Measurements from ENCODE around the gene LIMA1.
"Not testable (repeated sequence)": the region's sequence is repeated elsewhere in the genome, so short reads cannot be mapped to it uniquely, and the experiment has no call there.

LIMA1 gene

GRCh38 chr12:50283229-50283923 lies at the start of gene LIMA1:
LIMA1 (minus strand) TSS chr12:50283520; CDS start chr12:50248751, 34,769 bp downstream.
- DNase-seq (ENCODE audit: low read depth), result peak; percentile 54

GRCh38 chr12:50331745-50332144 lies 48.4 kb upstream of the LIMA1 start:
- DNase-seq (ENCODE audit: low read depth), result no peak

- DNase-seq (ENCODE audit: low read depth), result not testable (repeated sequence)
These were observed 45.3 kb upstream of the LIMA1 start for GRCh38 chr12:50328664-50329063.

GRCh38 chr12:50326590-50327284 lies 43.4 kb upstream of the LIMA1 start:
- no peak for DNase-seq (ENCODE audit: low read depth)

GRCh38 chr12:50325890-50326391 lies 42.6 kb upstream of the LIMA1 start:
- no peak for DNase-seq (ENCODE audit: low read depth)

GRCh38 chr12:50324770-50325169 lies 41.5 kb upstream of the LIMA1 start:
- not testable (repeated sequence) for DNase-seq (ENCODE audit: low read depth)

- not testable (repeated sequence) for DNase-seq (ENCODE audit: low read depth)
These were observed 40.8 kb upstream of the LIMA1 start for GRCh38 chr12:50324077-50324476.

GRCh38 chr12:50322206-50322605 lies 38.9 kb upstream of the LIMA1 start:
- DNase-seq (ENCODE audit: low read depth), result no peak

- DNase-seq (ENCODE audit: low read depth), result no peak
These were observed 33.9 kb upstream of the LIMA1 start for GRCh38 chr12:50317203-50317602.

GRCh38 chr12:50315803-50316202 lies 32.5 kb upstream of the LIMA1 start:
- DNase-seq (ENCODE audit: low read depth), result no peak

GRCh38 chr12:50314636-50315312 lies 31.5 kb upstream of the LIMA1 start:
- peak; percentile 46 for DNase-seq (ENCODE audit: low read depth)

- not testable (repeated sequence) for DNase-seq (ENCODE audit: low read depth)
These were observed 30.7 kb upstream of the LIMA1 start for GRCh38 chr12:50313971-50314370.

- no peak for DNase-seq (ENCODE audit: low read depth)
These were observed 30.1 kb upstream of the LIMA1 start for GRCh38 chr12:50313256-50313931.

GRCh38 chr12:50311858-50312609 lies 28.7 kb upstream of the LIMA1 start:
- peak; percentile 65 for DNase-seq (ENCODE audit: low read depth)

- DNase-seq (ENCODE audit: low read depth), result no peak
These were observed 26.6 kb upstream of the LIMA1 start for GRCh38 chr12:50309950-50310349.

- peak; percentile 48 for DNase-seq (ENCODE audit: low read depth)
These were observed 19.4 kb upstream of the LIMA1 start for GRCh38 chr12:50302686-50303085.

GRCh38 chr12:50297996-50298395 lies 14.7 kb upstream of the LIMA1 start:
- no peak for DNase-seq (ENCODE audit: low read depth)

GRCh38 chr12:50297027-50297426 lies 13.7 kb upstream of the LIMA1 start:
- no peak for DNase-seq (ENCODE audit: low read depth)

GRCh38 chr12:50296554-50296953 lies 13.2 kb upstream of the LIMA1 start:
- DNase-seq (ENCODE audit: low read depth), result no peak

- DNase-seq (ENCODE audit: low read depth), result no peak
These were observed 8.1 kb upstream of the LIMA1 start for GRCh38 chr12:50291377-50291776.

GRCh38 chr12:50290692-50291091 lies 7.4 kb upstream of the LIMA1 start:
- not testable (repeated sequence) for DNase-seq (ENCODE audit: low read depth)

Data from HS-27A (cell line).